Sigmoid colon (tissue), 7 donors: ENCODE measurements around the gene HOXB8. TPM values are rescaled to one million over a fixed set of nuclear protein-coding genes. Genes with fewer than 3 reads are reported as not detected.

Experiments used
- DNase-seq: peaks from one replicate; pipeline ENCODE4 v3.0.0-alpha.2; 2019
- H3K27ac ChIP-seq, 4 donors: fragments of 200-600 bp; sonication (generic); one replicate each; pipeline ENCODE4 v1.5.1; 2016 to 2019; ENCODE audit warnings: mild to moderate bottlenecking in 1 of 4
- H3K27me3 ChIP-seq, 3 donors: fragments of 200-600 bp; sonication (generic); one replicate each; pipeline ENCODE4 v1.5.1; 2019; ENCODE audit warnings: mild to moderate bottlenecking in 1 of 3
- H3K36me3 ChIP-seq, 4 donors: fragments of 200-600 bp; sonication (generic); one replicate each; pipeline ENCODE4 v1.5.1; 2016 to 2019
- H3K4me1 ChIP-seq, 4 donors: fragments of 200-600 bp; sonication (generic); one replicate each; pipeline ENCODE4 v1.5.1; 2017 to 2019
- H3K4me3 ChIP-seq, 4 donors: fragments of 200-600 bp; sonication (generic); one replicate each; pipeline ENCODE4 v1.5.1; 2017 to 2019; ENCODE audit warnings: mild to moderate bottlenecking in 2 of 4, moderate library complexity in 1 of 4
- H3K9me3 ChIP-seq, 4 donors: fragments of 200-600 bp in 3 of 4; sonication (generic) in 3 of 4; one replicate each; pipeline versions ENCODE4 v1.5.1 to v1.6.1; 2013 to 2019
- EP300 ChIP-seq, 4 donors: sonication (generic); formaldehyde crosslinking; IDR thresholded peaks; one replicate each; pipeline ENCODE4 v1.6.1; 2017; ENCODE audit warnings: antibody characterized with exemption in 4 of 4
- POLR2A ChIP-seq, 2 donors: fragments of 450-650 bp; IDR thresholded peaks; one replicate each; pipeline ENCODE4 v1.6.1; 2016; ENCODE audit warnings: antibody characterized with exemption in 2 of 2, mild to moderate bottlenecking in 2 of 2, moderate library complexity in 2 of 2
- POLR2AphosphoS5 ChIP-seq, 4 donors: sonication (generic); formaldehyde crosslinking; IDR thresholded peaks; one replicate each; pipeline ENCODE4 v1.6.1; 2017; ENCODE audit warnings: antibody characterized with exemption in 4 of 4
- WGBS, 2 donors: extraction: QIAGEN DNeasy Blood & Tissue Kit; methylation state at CpG; one replicate each; pipeline ENCODE4 v1.1.7; 2013; 5-methylcytosine and 5-hydroxymethylcytosine counted together
- intact Hi-C: fragments of 100-400 bp; cut with DNase I; formaldehyde crosslinking; loops from one replicate; pipeline ENCODE4 v1.15.1; 2023
- polyA plus RNA-seq, 3 donors: library from polyadenylated mRNA; stranded (reverse); fragments of 200-250 nt; gene quantifications; one replicate each; pipeline ENCODE4 v1.2.3, GENCODE V29; 2013
- total RNA-seq, 4 donors: library from RNA; depleted of rRNA; stranded (reverse); fragments of >200 nt; gene quantifications; one replicate each; pipeline ENCODE4 v1.1.0, GENCODE V29; 2016
- TF ChIP-seq, protein P1 (sequence below), 4 experiments: fragments of 450-650 bp in 3 of 4; fragments of 200-600 bp in 1 of 4; IDR thresholded peaks; one replicate each; pipeline ENCODE4 v1.5.1; 2016 to 2019; ENCODE audit warnings: antibody characterized with exemption in 4 of 4, mild to moderate bottlenecking in 3 of 4, moderate library complexity in 2 of 4
- donor health status: healthy with polysubstance abuse.
- donor health status: Bipolar disorder and iron deficiency.
- donor health status: healthy.

Gene HOXB8
- total and polyA plus RNA-seq, 7 donors: 0.68 to 3.4 (median 2.2) TPM; not detected in 3

DNA sequence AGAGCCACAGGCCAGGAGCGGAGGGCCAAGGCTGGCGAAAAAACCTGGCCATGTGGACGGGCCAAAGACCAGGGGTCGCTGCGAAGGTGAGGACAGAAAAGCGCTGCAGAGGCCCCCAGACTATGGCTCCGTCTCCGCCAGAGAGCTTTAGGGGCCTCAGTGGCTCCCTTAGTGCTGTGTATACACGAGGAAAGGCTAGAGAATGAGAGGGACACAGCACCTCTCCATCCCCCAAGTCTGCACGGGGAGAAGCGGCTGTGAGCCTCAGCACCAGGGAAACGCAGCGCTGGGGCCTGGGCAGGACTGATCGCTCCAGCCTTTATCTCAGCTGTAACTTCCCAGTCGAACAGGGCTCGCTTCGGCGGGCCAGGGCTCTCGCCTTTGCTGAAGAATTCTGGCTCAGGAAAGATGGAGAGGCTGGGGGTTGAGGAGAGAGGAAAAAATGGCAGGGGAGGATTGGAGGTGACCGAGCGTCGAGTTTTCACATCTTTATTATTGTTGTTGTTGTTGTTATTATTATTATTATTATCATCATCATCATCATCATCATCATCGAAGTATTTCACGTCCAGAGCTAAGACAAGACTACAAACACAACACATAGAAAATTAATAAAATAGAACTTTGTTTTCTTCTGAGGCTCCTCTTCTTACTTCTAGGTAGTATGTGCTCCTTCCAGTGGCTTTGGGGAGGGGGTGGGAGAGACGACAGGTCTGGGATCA, 19.7 kb downstream of the HOXB8 start:
- intact Hi-C loops: no loop called here
- Histone ChIP-seq H3K4me3 (peak overlapping the region; percentile 50 to 70 (median 60)), H3K36me3 (no peaks in the 10 kb centered on the region), H3K27ac (peak overlapping the region in 3 of 4 donors; percentile 95 to 99 (median 97)), H3K4me1 (peaks cover 0 to 76% (median 63%) of the 10 kb centered on the region in 4 donors), H3K9me3 (no peaks in the 10 kb centered on the region), H3K27me3 (peaks cover 0 to 7% (median 0%) of the 10 kb centered on the region in 3 donors)
- 87 to 88% methylated on average over 25 of the region's 25 CpGs for WGBS, 2 donors
- no peak for DNase-seq
- TF ChIP-seq POLR2A (IDR thresholded peaks at IDR 0.05) (no peak), EP300 (IDR thresholded peaks at IDR 0.05) (no peak), POLR2AphosphoS5 (IDR thresholded peaks at IDR 0.05) (no peak)
- TF ChIP-seq, protein P1, sequence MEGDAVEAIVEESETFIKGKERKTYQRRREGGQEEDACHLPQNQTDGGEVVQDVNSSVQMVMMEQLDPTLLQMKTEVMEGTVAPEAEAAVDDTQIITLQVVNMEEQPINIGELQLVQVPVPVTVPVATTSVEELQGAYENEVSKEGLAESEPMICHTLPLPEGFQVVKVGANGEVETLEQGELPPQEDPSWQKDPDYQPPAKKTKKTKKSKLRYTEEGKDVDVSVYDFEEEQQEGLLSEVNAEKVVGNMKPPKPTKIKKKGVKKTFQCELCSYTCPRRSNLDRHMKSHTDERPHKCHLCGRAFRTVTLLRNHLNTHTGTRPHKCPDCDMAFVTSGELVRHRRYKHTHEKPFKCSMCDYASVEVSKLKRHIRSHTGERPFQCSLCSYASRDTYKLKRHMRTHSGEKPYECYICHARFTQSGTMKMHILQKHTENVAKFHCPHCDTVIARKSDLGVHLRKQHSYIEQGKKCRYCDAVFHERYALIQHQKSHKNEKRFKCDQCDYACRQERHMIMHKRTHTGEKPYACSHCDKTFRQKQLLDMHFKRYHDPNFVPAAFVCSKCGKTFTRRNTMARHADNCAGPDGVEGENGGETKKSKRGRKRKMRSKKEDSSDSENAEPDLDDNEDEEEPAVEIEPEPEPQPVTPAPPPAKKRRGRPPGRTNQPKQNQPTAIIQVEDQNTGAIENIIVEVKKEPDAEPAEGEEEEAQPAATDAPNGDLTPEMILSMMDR (IDR thresholded peaks at IDR 0.05): no peak

DNA sequence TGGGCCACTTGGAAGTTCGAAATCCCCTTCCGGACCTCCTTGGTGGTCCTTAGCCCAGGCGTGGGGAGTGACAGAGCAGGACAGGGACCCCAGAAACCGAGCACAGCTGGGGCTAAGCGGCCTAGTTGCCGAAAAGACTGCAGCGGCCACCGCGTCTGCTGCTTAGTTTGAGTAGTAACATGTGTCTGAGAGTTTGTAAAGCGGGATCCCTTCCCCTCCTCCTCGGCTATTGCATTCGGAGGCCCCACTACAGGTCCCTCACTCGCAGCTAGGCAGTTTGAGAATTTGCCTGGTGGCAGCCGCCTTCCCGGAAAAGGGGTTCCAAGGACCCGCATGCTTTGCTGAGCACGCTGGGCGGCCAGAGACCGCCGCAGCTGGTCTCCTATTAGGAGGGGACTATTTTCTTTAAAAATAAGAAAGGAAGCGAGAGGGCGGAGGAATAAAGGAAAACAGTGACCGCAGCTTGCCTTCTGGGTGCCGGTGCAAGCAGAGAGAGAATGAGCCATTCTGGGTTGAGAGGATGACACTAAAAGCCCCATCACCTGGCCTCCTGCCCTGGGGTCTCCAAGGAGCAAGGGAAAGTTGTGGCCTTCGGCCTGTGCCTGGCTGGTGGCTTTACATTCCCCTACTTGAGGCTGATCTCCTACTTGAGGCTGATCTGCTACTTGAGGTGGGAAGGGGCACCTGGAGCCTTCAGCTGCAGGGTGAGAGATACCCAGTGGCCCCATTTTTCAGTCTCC, 20.4 kb downstream of the HOXB8 start:
- no peak for DNase-seq
- Histone ChIP-seq H3K27me3 (peaks cover 0 to 7% (median 0%) of the 10 kb centered on the region in 3 donors), H3K27ac (peak overlapping the region in 3 of 4 donors; percentile 95 to 99 (median 97)), H3K9me3 (no peaks in the 10 kb centered on the region), H3K4me1 (peaks cover 0 to 69% (median 57%) of the 10 kb centered on the region in 4 donors), H3K4me3 (peak overlapping the region; percentile 36 to 70 (median 56)), H3K36me3 (no peaks in the 10 kb centered on the region)
- intact Hi-C loops: loop anchor here (1.0 kb wide), 1 partner anchor 240 kb away; no protein-coding TSS in a partner anchor
- TF ChIP-seq EP300 (IDR thresholded peaks at IDR 0.05) (no peak), POLR2AphosphoS5 (IDR thresholded peaks at IDR 0.05) (no peak), POLR2A (IDR thresholded peaks at IDR 0.05) (no peak)
- TF ChIP-seq, protein P1 (IDR thresholded peaks at IDR 0.05): no peak
- WGBS, 2 donors: 80 to 84% methylated on average over 25 of the region's 25 CpGs

DNA sequence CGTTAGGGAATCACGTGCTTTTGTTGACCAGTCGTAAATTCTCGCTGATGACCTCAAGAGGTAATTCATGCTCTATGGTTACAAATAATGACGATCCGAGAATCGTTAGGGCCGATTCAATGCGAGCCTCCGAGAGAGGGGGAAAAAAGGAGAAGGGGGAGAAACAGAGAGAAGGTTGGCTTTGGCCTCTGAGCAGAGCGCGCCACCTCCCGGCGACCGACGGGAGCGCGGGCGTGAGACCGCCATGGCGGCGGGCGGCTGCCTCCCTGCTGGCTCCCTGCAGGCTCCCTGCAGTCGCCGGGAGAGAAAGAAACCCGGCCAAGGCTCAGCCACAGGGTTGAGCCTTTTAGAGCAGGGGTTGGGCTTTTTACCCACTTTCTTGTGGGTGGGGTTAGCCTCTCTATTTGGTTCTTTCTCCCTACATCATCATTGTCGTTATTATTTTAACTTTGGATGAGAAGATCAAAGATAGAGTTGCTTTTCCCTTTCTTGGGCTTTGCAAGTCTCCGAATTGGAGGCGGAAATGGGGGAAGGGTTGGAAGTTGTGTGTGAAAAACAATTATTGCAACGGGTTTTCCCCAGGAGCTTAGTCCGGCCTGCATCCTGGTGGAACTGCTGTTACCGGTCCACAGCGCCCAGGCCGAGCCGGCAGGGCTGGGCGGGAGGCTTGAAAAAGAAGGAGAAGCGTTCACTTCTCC, 21.1 kb downstream of the HOXB8 start:
- peak; percentile 92 for DNase-seq
- Histone ChIP-seq H3K9me3 (no peaks in the 10 kb centered on the region), H3K36me3 (no peaks in the 10 kb centered on the region), H3K4me3 (peak overlapping the region; percentile 36 to 70 (median 56)), H3K4me1 (peaks cover 0 to 61% (median 52%) of the 10 kb centered on the region in 4 donors), H3K27ac (peak overlapping the region in 3 of 4 donors; percentile 95 to 99 (median 97)), H3K27me3 (peaks cover 0 to 7% (median 0%) of the 10 kb centered on the region in 3 donors)
- TF ChIP-seq POLR2A (IDR thresholded peaks at IDR 0.05) (no peak), POLR2AphosphoS5 (IDR thresholded peaks at IDR 0.05) (peak; percentile 16 to 66 (median 54)), EP300 (IDR thresholded peaks at IDR 0.05) (no peak)
- TF ChIP-seq, protein P1 (IDR thresholded peaks at IDR 0.05): peak; percentile 90 to 94 (median 92)
- intact Hi-C loops: loop anchor here (1.0 to 2.0 kb wide), 3 partner anchors 101 to 243 kb away; no protein-coding TSS in a partner anchor
- 37 to 69% methylated on average over 37 of the region's 37 CpGs for whole genome bisulfite sequencing, 2 donors

DNA sequence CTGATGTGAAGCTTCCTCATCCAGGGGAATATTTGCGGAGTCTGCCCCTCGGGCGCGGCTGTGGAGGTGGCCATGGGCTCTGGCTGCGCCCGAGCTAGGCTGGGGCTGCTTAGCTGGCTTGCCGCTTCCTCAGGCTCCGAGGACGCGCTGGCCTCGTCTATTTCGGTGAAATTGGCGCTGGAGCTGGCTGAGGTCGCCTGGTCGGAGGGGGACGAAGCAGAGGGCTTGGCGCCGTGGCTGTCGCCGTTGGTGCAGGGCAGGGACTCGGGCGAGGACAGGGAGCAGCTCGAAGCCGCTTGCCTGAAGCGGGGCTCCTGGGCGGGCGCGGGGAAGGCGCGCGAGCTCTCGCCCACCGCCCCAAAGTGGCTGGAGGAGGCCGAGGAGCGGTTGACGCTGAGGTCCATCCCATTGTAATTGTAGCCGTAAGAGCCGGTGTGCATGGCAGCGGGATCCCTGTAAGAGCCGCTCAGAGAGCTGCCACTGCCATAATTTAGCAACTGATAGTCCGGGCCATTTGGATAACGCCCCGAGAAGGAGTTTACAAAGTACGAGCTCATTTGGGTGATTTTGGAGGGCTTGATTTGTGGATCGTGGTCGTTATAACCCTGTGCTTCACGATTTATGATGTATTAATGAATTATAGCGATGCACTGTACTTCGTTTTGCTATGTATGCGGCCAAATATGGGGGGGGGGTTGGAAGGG, 21.8 kb downstream of the HOXB8 start, which contains the start of gene HOXB5:
Gene HOXB5 (minus strand): TSS at position 654 of the 704 bp plus-strand sequence. CDS start 97 bp downstream, at position 557.
- H3K4me3 ChIP-seq: peak within 1 kb of the TSS; percentile 36 to 70 (median 56)
- 26 to 73% methylated on average over 50 of the region's 50 CpGs for WGBS, 2 donors
- no peak for DNase-seq
- peaks cover 0 to 55% (median 47%) of the 10 kb centered on the region in 4 donors for H3K4me1 ChIP-seq
- no peaks in the 10 kb centered on the region for H3K36me3 ChIP-seq
- intact Hi-C loops: loop anchor here (2.0 kb wide), 2 partner anchors 100 to 242 kb away; no protein-coding TSS in a partner anchor
- peak within 1 kb of the TSS in 3 of 4 donors; percentile 95 to 99 (median 97) for H3K27ac ChIP-seq
- no peaks in the 10 kb centered on the region for H3K9me3 ChIP-seq
- TF ChIP-seq POLR2A (IDR thresholded peaks at IDR 0.05) (no peak), EP300 (IDR thresholded peaks at IDR 0.05) (no peak), POLR2AphosphoS5 (IDR thresholded peaks at IDR 0.05) (peak in 3 of 4 donors; percentile 12 to 42 (median 19))
- TF ChIP-seq, protein P1 (IDR thresholded peaks at IDR 0.05): no peak
- H3K27me3 ChIP-seq: peaks cover 0 to 7% (median 0%) of the 10 kb centered on the region in 3 donors
